ENCODE measurements around the gene STARD10.

DNA sequence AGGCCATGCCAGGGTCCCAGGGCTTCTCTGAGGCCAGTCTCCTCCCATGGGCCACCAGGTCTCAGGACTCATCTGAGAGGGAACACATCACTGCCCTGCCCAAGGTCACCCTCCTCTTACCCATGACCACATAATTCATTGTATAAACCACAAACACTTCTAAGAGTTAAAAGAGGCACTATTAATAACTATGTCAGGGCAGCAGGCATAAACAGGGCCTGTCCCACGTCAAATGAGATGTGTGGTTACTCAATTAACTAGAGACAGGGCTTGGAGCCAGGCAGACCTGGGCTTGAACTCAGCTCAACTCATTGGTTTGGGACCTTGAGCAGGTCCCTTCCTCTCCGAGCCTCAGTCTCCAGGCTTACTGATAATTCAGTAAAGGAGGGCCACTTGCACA, 74.7 kb downstream of the STARD10 start:
- TF ChIP-seq POLR2A (IDR thresholded peaks at IDR 0.05; ENCODE audit: low read depth): no peak
- TF ChIP-seq, protein P1, sequence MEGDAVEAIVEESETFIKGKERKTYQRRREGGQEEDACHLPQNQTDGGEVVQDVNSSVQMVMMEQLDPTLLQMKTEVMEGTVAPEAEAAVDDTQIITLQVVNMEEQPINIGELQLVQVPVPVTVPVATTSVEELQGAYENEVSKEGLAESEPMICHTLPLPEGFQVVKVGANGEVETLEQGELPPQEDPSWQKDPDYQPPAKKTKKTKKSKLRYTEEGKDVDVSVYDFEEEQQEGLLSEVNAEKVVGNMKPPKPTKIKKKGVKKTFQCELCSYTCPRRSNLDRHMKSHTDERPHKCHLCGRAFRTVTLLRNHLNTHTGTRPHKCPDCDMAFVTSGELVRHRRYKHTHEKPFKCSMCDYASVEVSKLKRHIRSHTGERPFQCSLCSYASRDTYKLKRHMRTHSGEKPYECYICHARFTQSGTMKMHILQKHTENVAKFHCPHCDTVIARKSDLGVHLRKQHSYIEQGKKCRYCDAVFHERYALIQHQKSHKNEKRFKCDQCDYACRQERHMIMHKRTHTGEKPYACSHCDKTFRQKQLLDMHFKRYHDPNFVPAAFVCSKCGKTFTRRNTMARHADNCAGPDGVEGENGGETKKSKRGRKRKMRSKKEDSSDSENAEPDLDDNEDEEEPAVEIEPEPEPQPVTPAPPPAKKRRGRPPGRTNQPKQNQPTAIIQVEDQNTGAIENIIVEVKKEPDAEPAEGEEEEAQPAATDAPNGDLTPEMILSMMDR (IDR thresholded peaks at IDR 0.05): no peak
- no peak for TF ChIP-seq POLR2AphosphoS5 (IDR thresholded peaks at IDR 0.05)
